ENCODE results near the gene IL1RAPL1.

Gene IL1RAPL1

DNA sequence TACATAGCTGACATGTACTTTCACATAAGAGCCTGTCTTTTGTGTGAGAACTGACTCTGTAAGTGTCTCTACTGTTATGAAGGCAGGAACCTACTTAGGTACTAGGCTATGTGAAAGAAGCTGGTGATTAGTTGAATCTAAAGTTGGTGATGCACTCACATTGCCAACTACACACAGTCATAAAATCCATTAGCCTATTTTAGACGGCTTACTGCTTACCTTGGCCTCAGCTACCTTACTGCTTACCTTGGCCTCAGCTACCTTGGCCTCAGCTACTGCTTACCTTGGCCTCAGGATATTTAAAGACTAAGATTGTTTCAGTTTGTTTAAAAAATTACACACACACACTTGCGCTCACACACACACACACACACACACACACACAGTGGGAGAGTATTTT is 549.7 kb downstream of the IL1RAPL1 start:
- no peak for DNase-seq

DNA sequence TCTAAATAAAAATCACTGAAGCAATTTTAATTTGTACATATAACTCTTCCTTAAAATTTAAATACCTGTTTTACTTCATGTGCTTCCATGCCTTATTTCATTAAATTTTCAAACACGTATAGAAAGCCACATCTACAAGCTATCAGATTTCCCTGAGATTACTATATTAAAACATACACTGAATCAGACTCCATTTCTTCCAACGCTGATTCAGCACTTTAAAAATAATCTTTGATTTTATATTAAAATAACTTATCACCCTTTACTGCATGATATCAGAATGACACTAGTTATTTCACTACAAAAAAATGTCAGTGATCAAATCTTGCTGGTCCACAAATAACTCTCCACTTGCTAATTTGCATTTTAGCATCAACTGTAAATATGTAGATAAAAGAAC is 550.8 kb downstream of the IL1RAPL1 start:
- DNase-seq, result no peak

DNA sequence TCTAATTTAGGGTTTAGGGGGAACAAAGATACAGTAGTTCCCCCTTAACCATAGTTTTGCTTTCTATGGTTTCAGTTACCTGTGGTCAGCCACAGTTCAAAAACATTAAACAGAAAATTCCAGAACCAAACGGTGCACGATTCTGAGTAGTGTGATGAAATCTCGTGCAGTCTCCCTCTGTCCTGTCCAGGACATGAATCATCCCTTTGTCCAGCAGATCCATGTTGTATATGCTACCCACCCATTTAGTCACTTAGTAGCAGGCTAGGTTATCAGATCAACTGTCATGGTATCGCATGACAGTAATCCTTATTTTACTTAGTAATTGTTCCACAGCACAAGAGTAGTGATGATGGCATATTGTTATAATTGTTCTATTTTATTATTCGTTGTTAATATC is 556.1 kb downstream of the IL1RAPL1 start:
- DNase-seq, result no peak

DNA sequence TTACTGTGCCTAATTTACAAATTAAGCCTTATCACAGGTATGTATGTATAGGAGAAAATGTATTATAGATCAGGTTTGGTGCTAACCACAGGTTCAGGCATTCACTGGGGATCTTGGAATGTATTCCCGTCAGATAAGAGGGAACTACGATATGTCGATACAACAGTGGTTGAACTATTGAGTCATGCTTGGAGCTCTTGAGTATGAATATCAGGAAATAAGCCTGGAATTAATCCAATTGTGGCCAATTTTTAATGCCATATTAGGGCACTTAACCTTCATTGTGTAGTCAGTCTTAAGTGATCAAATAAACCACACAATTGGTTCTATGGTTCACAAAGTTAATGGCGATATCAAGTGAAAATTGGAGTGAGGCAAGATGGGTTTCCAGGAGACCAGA is 556.5 kb downstream of the IL1RAPL1 start:
- no peak for DNase-seq

DNA sequence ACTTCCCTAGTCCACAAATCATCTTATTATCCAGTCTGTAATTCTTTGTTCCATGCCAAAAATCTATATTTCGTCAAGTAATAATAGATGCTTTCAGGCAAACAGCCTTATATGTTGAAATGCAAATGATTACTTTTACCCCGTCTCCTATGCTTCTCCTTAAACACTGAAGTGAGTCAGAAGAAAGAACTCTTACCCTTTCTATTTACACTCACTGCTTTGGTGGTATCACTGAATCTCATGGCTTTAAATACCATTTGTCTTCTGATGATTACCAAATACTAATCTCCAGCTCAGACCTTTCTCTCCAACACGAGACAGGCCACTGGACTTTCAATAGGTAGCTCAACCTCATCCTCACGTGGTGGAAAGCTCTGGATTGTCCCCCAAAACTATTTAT is 558.1 kb downstream of the IL1RAPL1 start:
- no peak for DNase-seq

- DNase-seq, result no peak
These were observed 561.3 kb downstream of the IL1RAPL1 start for GRCh38 chrX:29148511-29148910.

DNA sequence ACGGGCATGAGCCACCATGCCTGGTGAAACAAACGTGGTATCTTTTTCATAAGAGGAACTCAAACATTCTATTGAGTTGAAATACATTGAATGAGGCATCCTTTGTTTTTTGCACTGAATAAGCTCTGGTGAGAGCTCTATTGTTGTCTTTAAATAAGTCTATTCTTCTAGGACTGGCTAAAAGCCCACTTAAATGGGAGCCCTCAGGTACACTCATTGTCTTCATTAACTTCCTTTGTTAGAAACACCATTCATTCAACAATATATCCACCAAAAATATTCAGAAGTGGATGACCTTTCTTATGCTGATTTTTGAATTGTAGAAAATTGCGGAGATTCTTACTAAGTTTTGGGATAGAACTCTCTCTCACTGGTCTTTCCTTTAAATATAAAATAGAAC is 568.0 kb downstream of the IL1RAPL1 start:
- DNase-seq, result no peak

DNA sequence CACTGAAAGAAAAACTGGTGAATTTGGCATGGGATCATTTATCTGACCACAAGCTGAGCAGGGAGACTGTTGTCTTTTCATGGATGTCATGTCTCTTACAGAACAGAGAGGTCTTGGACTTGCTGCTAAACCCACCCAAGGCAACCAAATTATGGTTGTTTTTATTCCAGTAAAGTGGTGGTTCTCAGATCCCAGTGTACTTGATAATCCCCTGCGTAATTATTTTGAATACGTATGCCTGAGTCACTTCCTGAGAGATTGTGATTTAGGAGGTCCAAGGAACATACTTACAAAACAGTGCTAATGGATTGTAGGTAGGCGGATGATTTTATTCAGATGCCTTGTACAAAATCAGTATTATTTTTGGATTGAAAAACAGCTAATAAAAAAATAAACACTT is 585.6 kb downstream of the IL1RAPL1 start:
- DNase-seq, result no peak

DNA sequence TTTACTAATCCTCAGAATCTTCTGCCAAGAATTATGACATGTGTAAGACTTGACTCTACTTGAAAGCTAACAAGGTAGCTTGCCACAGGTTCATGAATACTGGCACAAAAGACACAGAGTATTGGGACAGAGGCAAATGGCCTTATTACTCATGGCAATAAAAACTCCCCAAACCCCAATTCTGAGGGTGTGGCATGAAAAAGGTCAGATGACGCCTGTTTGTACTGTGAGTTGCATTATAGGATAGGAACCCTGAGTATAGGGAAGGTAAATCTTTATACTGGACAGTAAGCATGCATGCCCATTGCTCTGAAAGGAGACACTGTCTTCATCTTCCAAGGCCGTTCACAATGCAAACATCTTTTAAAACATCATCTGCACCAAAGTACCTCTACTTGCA is 600.0 kb downstream of the IL1RAPL1 start:
- DNase-seq, result no peak

DNA sequence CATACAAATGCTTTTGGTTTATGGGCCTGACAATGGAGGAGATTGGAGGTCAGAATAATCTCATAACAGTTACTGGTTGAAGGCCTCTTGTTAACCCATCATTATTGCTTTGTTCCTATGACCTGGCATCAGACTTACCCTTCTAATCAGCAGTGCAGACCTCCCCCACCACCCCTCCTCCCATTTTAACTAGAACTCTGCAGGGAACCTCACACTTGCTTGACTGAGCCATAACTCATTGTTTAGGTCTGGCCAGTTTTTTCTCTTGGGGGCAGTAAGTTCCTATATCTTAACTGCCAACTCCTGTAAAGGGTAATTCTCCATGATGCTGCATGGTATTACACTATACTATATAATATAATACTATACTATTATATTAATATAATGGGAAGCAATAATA is 609.3 kb downstream of the IL1RAPL1 start:
- no peak for DNase-seq

DNA sequence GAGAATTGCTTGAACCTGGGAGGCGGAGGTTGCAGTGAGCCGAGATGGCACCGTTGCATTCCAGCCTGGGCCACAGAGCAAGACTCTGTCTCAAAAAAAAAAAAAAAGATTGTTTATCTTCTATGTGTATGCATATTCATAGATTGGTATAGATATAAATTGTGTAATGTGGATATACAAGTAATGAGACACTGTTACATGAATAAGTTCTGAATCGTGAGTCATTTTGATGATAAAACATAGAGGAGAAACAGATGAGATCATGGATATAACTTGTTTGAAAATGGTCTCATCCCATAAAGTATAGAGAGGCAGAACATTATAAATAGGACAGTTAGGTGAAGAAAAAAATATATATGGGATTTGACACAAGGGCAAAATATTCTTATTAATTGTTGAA is 628.0 kb downstream of the IL1RAPL1 start:
- no peak for DNase-seq

DNA sequence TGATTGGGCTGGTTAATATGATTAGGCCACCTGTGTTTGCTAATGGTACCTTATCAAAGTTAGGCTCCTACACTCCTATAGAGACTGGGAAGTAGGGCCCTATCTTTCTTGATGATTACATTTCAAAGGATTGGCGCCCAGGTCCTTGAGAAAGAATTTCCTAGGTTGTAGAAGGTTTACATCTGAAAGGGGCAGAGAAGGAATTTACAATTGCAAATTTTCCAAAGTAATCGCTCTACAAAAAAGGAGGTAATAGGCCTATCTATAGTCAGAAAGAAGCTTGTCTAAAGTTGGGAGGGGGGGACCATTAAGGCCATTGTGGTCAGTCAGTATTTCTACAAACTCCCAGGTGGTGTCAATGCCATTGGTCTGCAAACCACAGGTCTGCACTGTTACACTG is 638.4 kb downstream of the IL1RAPL1 start:
- DNase-seq, result no peak

DNA sequence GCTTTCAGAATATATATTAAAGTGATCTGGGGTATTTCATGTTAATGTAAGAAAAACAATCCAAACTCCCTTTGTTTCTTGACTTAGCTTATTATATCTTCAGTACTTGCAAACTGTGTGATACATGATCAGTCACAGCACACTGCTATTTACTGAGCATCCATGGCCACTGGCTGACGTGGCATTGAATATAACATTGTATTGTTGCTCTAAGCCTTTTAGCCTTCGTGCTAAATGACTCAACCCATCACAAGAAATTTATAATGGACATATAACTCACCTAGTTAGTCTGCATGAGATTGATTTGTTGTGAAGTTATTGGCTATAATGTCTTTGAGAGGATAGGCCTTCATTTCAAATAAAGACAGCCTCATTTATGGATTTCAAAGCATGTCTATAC is 642.6 kb downstream of the IL1RAPL1 start:
- no peak for DNase-seq

DNA sequence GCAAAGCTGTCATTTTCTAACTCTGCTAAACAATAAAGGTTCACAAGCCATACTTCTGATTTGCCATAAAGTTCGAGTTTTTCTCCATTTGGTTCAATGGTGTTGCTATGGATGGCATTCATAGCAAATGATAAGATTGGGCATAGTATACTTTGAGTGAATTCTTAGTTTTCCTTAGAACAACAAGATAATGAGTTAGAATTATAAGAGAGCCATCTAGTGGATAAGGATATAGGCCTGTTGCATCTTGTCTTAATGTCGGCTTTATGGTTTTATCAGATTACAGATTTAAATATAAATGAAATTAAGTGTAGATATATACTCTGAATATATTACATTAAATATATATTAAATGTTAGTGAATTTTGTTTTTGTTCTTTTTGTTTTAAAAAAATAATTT is 644.6 kb downstream of the IL1RAPL1 start:
- no peak for DNase-seq

GRCh38 chrX:29233592-29234183 is 646.4 kb downstream of the IL1RAPL1 start:
- DNase-seq, result no peak

- DNase-seq, result no peak
These were observed 650.7 kb downstream of the IL1RAPL1 start for GRCh38 chrX:29237972-29238371.

DNA sequence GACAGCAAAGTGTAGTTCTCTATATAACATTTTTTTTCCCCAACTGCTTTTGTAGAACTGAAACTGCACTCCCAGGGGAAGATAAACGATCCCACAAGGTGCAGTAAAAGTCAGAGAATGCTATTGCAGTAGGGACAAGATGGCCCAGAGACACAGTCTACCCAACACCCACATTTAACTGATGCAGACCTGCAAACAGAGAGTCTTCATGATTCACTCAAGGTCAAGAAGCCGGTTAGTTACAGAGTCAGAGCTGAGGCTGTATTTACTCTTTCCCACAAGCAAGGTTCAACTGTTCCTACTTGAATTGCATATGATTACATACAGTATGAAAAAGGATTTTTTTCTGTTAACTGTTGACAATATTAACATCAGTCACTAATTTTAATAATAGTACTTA is 654.6 kb downstream of the IL1RAPL1 start:
- no peak for DNase-seq

DNA sequence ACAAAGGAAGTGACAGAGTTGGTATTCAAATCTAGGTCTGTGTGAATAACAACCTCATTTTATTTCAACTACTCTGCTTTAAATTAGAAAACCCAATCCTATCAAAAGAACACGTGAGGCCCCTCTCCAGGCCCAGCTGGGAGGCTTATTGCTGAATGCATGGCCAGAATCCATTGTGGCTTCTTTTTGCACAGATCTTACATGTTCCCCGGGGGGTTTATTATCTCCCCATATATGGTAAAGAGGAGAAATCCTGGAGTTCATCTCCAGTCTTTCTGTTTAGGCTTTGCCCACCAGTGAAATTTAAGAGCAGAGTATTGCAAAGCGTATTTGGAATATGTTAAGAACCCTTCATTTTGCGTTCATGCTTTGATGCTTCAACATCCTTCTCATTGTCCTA is 655.6 kb downstream of the IL1RAPL1 start:
- DNase-seq, result no peak

- DNase-seq, result no peak
These were observed 656.7 kb downstream of the IL1RAPL1 start for GRCh38 chrX:29243942-29244341.

DNA sequence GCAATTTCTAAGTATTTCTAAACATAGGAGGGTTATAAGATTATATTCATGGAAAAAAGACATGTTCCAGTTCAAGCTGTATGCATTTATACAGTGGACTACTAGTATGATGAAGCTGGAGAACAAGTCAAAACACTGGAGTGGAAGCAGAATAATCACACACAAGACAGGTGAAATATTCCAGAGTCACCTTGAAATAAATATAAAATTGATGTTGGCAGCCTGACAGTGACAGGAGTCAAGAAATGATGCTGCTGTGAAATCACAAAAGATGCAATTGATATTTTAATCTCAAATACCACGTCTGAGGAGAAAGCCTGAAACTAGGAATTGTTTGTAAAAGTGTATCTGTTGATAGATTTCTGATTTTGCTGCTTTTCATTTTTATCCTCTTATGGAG is 667.3 kb downstream of the IL1RAPL1 start:
- DNase-seq, result no peak

DNA sequence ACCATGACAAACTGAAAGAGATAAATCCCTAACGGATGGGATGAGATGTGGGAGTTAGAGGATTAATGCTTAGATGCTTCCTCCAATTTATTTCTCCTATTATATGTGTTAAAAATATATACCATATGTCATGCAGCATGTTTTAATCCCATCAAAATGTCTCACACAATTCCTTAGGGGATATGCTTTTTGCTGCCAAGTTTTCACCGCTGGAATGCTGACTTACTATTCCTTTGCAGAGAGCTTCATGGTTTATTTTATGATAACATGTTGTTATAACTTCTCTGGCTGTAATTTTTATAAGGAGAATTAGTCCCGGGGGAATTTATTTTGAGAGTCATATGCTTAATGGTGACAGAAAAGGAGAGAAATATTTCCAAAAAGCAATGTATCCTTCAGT is 670.3 kb downstream of the IL1RAPL1 start:
- DNase-seq, result no peak

- DNase-seq, result no peak
These were observed 682.1 kb downstream of the IL1RAPL1 start for GRCh38 chrX:29269390-29269789.

DNA sequence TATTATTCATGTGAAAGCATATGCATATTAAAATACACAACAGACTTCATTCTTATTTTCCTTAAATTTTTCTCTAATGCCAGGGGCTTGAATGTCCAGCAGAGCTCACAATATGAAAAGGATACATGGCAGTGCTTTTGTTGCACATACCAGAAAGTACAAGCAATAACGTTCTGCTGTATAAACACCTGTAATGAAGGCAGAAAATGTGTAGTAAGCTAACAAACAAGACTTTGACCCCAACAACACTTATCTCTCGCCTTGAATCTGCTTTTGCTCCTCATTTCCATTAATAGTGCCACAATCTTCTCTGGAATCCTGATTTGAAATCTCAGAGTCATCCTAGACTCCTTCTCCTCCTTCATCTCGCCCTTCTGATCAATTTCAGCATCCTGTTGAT is 687.3 kb downstream of the IL1RAPL1 start:
- no peak for DNase-seq

GRCh38 chrX:29275928-29276327 is 688.7 kb downstream of the IL1RAPL1 start:
- DNase-seq, result no peak

DNA sequence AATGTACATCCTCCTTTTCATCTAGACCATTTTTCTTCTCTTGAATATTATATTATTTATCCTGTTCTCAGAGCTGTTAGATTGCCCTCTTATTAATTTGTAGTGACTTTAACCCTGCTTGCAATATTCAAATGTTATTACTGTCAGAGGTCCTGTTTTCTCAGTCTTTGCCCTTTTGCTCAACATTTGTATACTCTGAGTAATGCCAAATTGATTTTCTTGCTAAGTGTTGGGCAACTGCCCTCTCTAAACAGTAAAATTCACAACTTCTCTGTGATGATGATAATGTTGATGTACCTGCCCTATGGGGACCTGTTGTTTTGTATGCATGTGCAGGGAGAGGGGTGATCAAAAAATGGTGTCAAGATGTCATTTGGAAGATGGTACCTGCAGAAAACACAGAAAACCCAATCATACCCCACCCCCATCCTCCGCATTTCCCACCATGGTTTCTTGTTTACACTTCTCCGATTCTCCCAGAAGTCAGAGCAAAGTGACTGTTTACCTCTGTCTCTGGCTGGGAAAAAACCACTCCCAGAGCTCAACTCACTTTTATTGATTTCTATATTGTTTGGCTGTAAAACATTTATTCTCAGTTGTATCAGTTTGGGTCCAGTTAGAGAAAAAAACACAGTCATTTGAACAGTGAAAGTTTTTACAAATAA is 694.0 kb downstream of the IL1RAPL1 start:
- DNase-seq, result no peak
